NCI-H2081 treated with DMSO at 0.1 percent for 48 hours (cell line): ENCODE measurements around the gene TRABD2B.

ENCODE experiments used
- DNase-seq: peaks from one replicate; lab custom pipeline; 2025; lab: John Stamatoyannopoulos, UW

TRABD2B gene

DNA sequence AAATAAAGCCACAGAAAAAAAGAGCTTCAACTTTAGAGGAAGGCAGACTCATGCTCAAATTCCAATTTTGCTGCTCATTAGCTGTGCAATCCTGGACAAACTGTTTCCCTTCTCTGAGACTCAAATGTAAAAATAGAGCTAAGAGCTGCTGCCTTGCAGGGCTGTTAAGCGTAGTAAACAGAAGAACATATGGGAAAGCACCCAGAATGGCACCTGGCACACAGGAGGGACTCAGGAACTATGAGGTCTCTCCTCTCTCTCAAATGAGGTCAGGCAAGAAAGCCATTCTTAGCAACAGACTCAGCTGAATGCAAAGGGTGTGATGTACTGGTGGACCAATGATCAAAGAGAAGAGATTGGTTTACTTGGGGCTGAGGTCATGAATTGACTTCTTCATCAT lies 61.3 kb downstream of the TRABD2B start:
- no peak for DNase-seq

- no peak for DNase-seq
These were observed 62.0 kb downstream of the TRABD2B start for GRCh38 chr1:47935163-47935562.

DNA sequence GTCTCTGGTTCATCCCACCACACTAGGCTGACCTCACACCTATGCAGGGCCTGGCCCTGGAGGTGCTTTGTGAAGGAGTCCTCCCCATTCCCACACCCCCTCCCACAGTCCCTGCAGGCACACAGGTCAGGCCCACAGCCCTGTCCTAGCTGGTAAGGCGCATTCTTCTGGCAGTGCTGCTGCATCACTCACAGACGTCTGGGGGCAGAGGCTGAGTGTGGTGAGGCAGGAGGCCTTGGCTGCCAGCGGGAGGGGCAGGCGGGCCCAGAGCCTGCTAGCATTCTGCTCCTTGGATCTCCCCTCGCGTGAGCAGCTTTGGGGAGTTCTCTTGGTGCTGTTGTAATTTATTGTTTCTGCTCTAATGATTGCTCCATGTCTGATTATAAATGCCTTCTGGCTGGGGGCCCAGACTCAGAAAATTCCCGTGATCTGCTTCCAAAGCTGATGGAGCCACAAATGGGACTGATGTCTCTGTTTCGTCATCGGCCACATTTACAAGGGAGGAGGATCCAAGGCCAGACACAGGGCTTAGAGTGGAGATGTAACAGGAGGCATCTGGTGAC lies 62.9 kb downstream of the TRABD2B start:
- no peak for DNase-seq

DNA sequence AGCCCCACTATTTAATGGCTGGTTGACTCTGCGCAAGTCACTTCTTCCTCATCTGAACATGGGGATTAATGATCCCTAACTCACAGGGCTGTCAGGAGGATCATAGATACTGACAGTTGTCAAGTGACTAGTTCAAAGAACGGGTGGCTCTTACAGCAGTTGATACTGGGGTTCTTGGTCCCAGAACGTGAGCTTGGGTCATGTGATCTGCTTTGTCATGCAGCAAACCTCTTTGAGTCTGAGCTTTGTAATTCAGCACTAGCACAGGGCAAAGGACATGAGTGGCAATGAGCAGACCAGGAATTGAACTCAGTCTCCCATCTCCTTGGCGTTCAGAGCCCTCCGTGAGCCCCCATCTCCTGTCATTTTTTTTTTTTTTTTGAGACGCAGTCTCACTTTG lies 64.4 kb downstream of the TRABD2B start:
- DNase-seq = no peak

DNA sequence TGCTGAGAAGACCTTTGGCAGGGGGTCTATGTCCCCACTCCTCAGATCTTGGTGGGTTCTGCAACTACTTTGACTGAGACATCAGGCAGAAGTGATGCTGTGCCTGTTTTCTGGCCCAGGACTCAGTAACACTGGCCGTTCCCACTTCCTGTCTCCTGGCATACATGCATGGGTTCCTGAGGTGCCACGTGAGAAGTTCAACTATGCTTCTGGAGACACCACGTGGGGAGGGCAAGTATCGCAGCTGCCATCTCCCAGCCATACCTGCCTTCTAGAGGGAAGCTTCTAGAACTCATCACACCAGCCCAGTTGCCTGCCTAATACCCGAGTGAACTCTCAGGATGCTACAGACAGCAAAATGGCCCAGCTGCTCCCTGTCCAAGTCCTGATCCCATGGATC lies 65.8 kb downstream of the TRABD2B start:
- no peak for DNase-seq

- DNase-seq = no peak
These were observed 66.9 kb downstream of the TRABD2B start for GRCh38 chr1:47930210-47930840.

- no peak for DNase-seq
These were observed 70.0 kb downstream of the TRABD2B start for GRCh38 chr1:47927165-47927564.

- no peak for DNase-seq
These were observed 70.7 kb downstream of the TRABD2B start for GRCh38 chr1:47926461-47926999.

- DNase-seq = no peak
These were observed 72.7 kb downstream of the TRABD2B start for GRCh38 chr1:47924270-47925048.

DNA sequence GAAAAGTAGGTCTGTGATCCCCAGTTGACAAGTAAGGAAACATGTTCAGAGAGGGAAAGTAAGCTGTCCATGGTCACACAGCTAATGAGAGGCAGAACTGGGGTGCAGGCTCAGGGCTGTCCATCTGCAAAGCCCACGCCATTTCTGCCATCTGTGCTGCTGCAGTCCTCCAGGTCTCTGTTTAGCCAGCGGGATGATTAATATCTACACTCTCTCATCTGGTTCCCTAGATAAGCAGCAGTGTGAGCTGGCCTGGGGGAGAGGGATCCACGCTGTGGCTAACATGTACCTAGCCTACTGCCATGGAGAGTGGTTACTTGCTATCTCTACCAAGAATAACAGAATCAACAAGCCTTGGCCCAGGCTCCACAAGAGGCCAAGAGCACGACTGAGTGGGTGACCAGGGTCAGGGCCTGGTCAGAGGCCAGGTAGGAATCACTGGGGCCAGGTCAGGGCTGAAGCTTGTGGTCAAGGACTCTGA lies 75.2 kb downstream of the TRABD2B start:
- no peak for DNase-seq

GRCh38 chr1:47919113-47919833 lies 77.9 kb downstream of the TRABD2B start:
- DNase-seq = no peak

DNA sequence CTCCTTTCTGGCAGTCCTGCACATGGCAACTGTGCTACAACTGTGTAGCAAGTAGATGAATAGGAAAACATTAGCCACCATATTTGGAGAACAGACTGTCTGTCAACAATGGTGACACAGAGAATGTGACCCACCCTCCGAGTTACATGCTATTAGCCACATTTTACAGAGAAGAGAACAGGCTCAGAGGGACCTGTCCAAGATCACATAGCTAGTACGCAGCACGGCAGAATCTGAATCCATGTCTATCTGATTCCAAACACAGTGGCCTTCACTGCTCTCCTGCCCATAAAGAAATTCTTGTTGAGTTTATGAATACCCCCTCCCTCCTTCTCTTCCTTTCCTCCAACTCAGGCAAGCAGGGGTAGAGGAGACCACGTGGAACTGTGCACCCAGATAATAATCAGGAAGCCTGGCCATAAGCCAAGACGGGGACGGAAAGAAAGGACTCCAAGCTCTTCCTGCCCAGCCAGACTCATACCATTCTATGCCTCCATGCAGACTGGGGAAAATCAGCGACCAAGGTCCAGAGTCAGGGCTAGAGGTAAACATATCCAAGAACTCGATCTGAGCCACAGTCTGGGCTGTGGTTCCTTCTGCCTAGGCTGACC lies 78.8 kb downstream of the TRABD2B start:
- DNase-seq = no peak

DNA sequence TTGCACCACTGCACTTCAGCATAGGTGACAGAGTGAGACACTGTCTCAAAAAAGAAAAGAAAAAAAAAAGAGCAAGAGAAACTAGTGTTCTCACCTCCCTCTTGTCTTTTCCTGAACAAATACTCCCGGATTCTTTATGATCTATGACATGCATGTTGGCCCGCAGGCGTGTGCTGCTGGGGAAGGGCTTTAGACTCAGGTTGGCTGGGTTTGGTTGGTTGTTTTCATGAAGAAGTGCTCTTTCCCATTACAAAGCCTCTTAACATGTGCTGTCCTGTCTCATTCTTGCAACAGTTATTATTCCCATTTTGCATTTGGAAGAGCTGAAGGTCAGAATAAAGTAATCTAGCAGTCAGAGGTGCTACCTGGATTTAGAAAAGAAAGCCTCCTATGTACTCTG lies 79.5 kb downstream of the TRABD2B start:
- no peak for DNase-seq

GRCh38 chr1:47915677-47916353 lies 81.4 kb downstream of the TRABD2B start:
- no peak for DNase-seq

GRCh38 chr1:47914952-47915676 lies 82.1 kb downstream of the TRABD2B start:
- DNase-seq = no peak

DNA sequence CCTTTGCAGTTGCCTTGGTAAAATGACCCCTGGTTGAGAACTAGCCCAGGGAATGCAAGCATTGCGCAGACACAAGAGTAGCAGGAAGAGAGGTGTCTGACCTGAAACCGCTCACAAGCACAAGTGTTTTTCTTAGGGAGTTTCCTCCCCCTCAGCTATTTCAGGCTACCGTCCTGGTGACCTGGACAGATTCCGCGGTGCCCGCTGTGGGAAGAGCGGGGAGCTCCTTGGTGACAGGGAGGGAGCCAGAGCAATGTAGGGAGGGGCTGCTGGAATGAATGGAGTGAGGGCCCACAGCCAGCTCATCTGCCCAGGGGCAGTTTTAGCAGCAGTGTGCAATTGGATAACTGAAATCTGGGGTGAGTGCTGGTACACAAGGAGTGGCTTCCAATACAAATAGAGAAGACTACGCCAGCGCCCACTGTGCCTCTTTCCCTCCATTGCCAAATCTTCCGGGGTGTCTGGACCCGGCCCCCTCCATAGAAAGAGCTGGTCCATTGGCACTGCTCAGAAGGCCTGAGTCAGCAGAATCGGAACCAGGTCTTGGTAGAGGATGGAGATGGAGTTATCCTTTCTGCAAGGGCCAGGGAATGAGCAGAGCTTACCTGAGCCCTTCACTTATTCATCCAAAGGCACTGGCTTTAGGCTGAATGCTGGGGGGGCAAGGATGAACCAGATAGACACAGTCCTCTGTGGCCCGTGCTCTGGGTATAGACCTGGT lies 82.8 kb downstream of the TRABD2B start:
- no peak for DNase-seq

DNA sequence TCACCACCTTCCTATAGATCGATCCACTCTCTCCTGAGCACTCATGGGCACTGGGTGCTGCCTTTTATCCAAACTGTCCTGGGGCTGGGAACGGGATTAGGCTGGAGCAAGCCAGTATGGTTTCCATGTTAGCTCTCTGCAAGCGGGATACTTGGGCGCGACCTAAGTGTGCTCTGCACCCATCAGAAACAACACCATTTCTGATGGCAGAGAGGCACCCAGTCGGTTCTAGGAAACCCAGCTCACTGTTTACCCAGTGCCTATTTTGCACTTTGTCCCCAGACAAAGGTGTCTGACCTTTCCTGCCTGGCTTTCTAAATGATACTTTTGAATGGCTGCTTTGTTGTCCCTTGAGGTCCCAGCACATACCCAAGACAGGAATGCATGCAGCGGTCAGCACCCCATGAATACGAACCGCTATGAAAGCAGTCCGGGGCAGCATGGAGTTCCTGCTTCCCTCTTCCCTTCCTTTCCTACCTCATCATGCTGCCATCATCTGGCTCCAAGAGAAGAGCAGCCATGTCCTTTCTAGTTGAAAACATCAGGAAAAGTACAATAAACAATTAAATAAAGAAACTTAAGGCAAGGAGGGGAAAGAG lies 83.9 kb downstream of the TRABD2B start:
- no peak for DNase-seq

DNA sequence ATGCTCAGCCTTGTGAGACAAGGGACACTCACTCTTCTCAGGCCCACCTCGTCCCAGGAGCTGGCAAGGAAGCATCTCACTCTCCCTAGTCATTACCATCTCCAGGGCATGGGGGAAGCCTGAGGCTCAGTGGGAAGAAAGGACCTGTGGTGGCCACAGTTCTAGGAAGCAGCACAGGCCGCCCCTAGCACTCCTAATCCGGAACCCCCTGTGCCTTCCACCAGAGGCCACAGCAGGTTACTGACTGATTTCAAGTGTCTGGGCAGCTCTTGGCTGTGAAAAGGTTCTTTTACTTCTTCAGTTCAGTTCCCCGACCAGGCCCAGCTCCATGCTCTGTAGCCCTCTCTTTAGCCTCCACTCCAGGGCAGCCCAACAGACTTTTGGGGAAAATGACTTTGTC lies 84.4 kb downstream of the TRABD2B start:
- DNase-seq = no peak

DNA sequence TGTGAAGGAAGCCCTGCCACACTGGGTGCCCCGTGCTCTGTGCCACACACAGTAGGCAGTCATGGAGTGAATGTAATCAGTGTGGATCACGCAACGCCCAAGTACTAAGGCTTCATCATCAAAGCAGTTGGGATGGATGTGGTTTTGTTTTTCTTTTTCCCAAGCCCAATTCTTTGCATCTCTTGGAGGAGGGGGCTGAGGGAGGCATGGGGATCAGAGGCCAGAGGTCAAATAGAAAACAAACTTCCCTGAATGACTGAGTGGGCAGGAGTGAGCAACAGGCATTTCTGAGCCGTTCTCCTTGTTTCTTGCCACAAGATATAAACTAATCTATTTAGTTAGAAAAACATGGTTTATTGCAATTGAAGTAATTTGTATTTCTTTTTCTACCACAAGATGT lies 85.3 kb downstream of the TRABD2B start:
- DNase-seq = no peak

DNA sequence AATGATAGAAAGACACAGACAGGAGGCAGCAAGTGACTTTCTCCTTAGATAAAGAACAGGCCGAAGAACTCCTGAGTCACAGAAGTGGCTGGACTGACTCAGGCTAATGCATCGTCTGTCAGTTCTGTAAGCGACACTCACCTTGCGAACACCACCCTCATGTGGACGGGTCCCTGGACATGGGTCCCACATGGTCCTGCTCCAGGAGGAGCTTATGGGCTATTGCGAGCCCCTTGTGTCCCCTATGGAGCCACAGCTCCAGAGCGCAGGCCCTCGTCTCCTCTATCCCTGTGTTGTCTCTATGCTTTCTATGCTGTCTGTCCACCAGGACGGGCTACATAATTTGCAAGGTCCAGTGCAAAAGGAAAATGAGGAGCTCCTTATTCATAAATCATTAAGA lies 85.8 kb downstream of the TRABD2B start:
- no peak for DNase-seq
